Anterior cingulate cortex (tissue), 58 donors: ENCODE results near the gene ENPP3.

Experiments used
- DNase-seq, 58 donors: peaks; one replicate each; lab custom pipeline; 2025; lab: John Stamatoyannopoulos, UW

Gene ENPP3

GRCh38 chr6:131636880-131637792 is at the start of gene ENPP3:
ENPP3 (plus strand) TSS chr6:131637302; CDS start chr6:131637385, 83 bp downstream.
- DNase-seq: no peak

DNA sequence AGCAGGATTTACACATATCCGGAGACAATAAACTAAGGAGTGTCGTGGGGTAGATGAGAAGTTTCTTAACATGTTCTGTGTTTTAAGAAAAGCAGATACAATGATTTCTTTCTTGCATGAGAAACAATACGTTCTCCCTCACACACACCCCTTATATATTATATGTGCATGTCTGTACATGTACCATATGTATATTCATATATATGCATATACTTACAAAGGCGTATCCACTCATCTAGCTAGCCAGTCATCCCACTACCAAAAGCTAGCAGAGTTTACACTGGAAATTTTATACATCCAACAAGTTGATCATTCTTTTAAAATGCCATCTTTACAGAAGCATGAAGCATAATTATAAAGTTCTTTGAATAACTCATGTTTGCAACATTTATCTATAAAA is 49.2 kb upstream of the ENPP3 start:
- no peak for DNase-seq

DNA sequence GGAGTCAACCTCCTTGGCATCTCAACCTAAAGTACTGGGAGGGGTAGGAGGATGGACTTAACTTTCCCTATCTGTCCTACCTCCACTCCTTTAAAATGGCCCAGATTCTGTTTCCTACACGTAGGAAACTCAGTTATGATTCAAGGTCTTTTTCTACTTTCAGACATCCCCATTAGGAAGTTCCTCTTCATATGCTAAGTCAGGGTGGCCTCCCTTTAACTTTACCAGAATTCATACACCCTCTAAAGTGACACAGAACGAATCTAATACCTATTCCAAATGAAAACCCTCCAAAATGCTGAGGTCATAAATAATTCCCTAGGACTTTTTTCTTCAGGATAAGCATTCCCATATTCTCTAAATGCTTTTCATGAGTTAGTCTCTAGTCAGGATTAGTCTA is 48.5 kb upstream of the ENPP3 start:
- DNase-seq: no peak

DNA sequence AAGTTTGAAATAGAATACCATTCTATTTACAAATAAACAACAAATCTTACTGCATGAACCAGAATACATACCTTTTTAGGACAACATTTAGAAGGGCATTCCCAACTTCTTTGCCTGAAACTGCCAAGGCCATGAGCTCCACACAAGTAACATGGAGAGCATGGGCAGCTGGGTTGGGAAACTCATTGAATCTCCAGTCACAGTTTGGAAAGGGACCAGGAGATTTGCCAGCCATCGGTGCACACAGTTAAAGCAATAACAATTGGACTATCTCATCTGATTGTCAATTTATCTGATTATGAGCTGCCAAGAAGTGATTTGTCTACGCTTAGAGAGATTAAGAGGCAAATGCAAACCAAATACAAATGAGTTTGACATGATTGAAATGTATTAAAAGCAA is 44.2 kb upstream of the ENPP3 start:
- DNase-seq: no peak

GRCh38 chr6:131594074-131594473 is 43.0 kb upstream of the ENPP3 start:
- DNase-seq: no peak

GRCh38 chr6:131597446-131597845 is 39.7 kb upstream of the ENPP3 start:
- DNase-seq: peak in 1 of 58 donors; percentile 1

- peak in 1 of 58 donors; percentile 2 for DNase-seq
Measured at GRCh38 chr6:131600716-131601115, 36.4 kb upstream of the ENPP3 start.

GRCh38 chr6:131602781-131603312 is 34.3 kb upstream of the ENPP3 start:
- DNase-seq: no peak

GRCh38 chr6:131613296-131613925 is 23.7 kb upstream of the ENPP3 start:
- DNase-seq: no peak

DNA sequence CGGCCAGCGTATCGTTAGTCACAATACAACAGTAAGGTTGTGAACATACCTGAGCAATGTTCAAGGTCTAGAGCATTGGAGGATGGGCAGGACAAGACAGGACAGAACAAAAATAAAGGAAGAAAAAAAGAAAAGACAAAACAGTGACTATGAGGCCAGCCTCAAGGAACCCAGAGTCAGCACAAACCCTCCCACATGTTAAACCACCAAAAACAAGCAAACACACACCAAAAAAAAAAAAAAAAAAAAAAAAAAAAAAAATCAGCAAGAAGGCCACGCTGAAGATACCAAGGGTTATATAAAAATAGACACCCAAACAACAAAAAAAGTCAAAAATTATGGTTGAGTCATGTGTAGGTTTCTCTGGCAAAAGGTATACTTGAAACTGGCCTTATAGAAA is 21.8 kb upstream of the ENPP3 start:
- DNase-seq: no peak

GRCh38 chr6:131627724-131628682 is 9.1 kb upstream of the ENPP3 start, which contains the start of gene MED23:
MED23 (minus strand) TSS chr6:131628242; CDS start chr6:131628049, 193 bp downstream.
- DNase-seq: peak; percentile 51 to 97 (median 92)

GRCh38 chr6:131628726-131629125 is 8.4 kb upstream of the ENPP3 start:
- DNase-seq: no peak

DNA sequence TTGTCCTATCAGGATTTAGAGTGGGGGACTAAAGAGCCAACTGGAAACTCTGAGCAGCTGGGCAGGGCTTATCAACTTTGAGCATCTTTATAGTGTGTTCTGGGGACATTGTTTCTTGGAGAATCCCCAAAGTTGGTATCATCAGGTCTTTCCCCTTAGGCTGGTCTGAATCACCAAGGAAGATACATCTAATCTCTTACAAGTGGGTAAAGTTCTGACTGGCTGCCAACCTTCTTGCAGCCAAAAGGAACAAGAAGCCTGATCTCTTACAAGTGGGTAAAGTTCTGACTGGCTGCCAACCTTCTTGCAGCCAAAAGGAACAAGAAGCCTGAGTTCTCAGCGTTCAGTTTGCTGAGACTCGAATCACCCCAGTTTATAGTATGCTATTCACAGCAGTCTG is 7.5 kb upstream of the ENPP3 start:
- peak in 12 of 58 donors; percentile 1 to 51 (median 6) for DNase-seq

- no peak for DNase-seq
Measured at GRCh38 chr6:131631625-131632289, 5.3 kb upstream of the ENPP3 start.

- DNase-seq: no peak
Measured at GRCh38 chr6:131635384-131636340, 1.4 kb upstream of the ENPP3 start.

DNA sequence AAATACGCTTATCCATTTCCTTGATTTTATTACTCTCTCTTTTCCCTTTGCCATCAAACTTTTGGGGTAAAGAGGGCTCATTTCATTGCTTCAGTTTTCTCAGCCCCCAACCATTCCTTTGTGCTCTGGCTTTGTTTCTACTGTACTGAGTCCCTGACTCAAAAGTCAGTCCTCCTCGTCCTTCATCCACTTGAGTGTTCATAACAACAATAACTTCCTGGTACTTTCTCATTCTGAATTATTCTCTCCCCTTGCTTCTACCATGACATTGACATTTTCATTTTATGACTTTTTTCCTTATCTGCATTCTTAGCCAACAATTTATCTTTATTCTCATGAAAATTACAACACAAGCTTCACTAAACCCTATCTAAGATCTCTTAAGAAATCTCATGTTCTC is 911 bp downstream of the ENPP3 start:
- DNase-seq: no peak

GRCh38 chr6:131640100-131640499 is 3.0 kb downstream of the ENPP3 start:
- DNase-seq: no peak

DNA sequence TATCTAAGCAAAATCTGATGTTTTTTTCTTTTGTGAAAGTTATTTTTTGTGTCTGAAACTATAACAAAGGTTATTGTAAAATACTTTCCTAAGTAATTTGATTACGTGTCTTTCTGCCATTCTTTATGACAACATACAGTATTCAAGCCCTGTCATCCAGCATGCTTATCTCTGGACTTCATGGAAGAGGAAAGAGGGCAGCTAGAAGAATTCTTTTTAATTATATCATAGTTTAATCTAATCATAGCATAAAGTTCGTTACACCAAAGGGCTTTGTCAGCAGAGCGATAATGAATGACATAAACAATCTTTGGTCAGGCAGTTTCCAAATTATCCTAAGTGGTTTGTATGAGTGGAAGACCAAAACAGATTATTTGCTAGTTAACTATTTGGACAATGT is 3.5 kb downstream of the ENPP3 start:
- DNase-seq: no peak

DNA sequence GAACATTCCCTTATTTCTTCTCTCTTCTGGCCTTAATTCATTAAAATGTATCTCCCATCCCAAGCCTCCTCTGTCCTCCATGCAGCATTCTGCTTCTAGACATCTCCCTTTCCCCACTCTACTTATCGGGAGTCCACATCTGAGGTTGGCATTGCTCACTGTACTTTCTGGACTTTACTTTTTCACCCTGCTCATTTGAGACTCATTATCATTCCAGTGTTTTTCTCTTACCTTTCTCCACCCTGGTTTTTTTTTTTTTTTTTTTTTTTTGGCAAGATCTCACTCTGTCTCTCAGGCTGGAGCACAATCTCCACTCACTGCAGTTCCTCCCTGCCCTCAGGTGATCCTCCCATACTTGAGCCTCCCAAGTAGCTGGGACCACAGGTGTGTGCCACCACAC is 4.5 kb downstream of the ENPP3 start:
- no peak for DNase-seq
